Activated CD8-positive, alpha-beta T cell treated with anti-CD3 and anti-CD28 coated beads for 36 hours (primary cell): ENCODE results near the gene TMPRSS12. TPM values are rescaled to one million over a fixed set of nuclear protein-coding genes. Genes with fewer than 3 reads are reported as not detected.
"Not testable (repeated sequence)": the region's sequence is repeated elsewhere in the genome, so short reads cannot be mapped to it uniquely, and the experiment has no call there.

ENCODE experiments used
- ATAC-seq: fragments of 200-7000 bp; cut with Tn5 transposase; one replicate; pipeline ENCODE4 v1.10.0; 2021; ENCODE audit warnings: mild to moderate bottlenecking, moderate library complexity
- CTCF ChIA-PET: fragments of 350-600 bp; sonication (Branson Sonifier 250); formaldehyde crosslinking; loops from one replicate; lab custom pipeline; 2021; ENCODE audit warnings: antibody characterized with exemption; lab: Charles Lee
- POLR2A ChIA-PET: fragments of 350-600 bp; sonication (Branson Sonifier 250); formaldehyde crosslinking; loops from one replicate; lab custom pipeline; 2021; ENCODE audit warnings: antibody characterized with exemption; lab: Charles Lee
- DNase-seq: peaks from one replicate; pipeline ENCODE4 v3.0.0-alpha.2; 2020
- H3K27ac Mint-ChIP-seq: one replicate; pipeline ENCODE4 v1.8.0; 2021; ENCODE audit warnings: mild to moderate bottlenecking, mixed read lengths
- H3K27me3 Mint-ChIP-seq: one replicate; pipeline ENCODE4 v1.8.0; 2021; ENCODE audit warnings: mixed read lengths
- H3K36me3 Mint-ChIP-seq: one replicate; pipeline ENCODE4 v1.8.0; 2021; ENCODE audit warnings: low read depth, mixed read lengths
- H3K4me1 Mint-ChIP-seq: one replicate; pipeline ENCODE4 v1.8.0; 2021; ENCODE audit warnings: low read depth, mixed read lengths
- H3K4me3 Mint-ChIP-seq: one replicate; pipeline ENCODE4 v1.8.0; 2021; ENCODE audit warnings: mild to moderate bottlenecking, moderate library complexity, mixed read lengths
- H3K9me3 Mint-ChIP-seq: one replicate; pipeline ENCODE4 v1.8.0; 2021; ENCODE audit warnings: mixed read lengths
- intact Hi-C: fragments of 100-400 bp; cut with micrococcal nuclease; formaldehyde crosslinking; loops from one replicate; pipeline ENCODE4 v1.10.0; 2022
- total RNA-seq, 2 experiments: library from RNA; stranded (reverse); gene quantifications; one replicate each; pipeline ENCODE4 v1.2.3, GENCODE V29; 2021
- TF ChIP-seq, protein P1 (sequence below): fragments of 200-600 bp; IDR thresholded peaks from one replicate; pipeline ENCODE4 v1.8.0; 2022; ENCODE audit warnings: antibody characterized with exemption, mild to moderate bottlenecking

Gene TMPRSS12
- total RNA-seq, 2 experiments from 2014 or later: not detected

- CTCF ChIA-PET: interaction anchor here (0.9 kb wide), 1 partner anchor 10 kb away, joined by 3 read pairs; no protein-coding TSS in a partner anchor
- ATAC-seq (no peak), DNase-seq (no peak)
- no peak overlapping the region for H3K4me3 Mint-ChIP-seq
- intact Hi-C loops: no loop called here
- no peak overlapping the region for H3K27ac Mint-ChIP-seq
- H3K27me3 Mint-ChIP-seq: no peaks in the 10 kb centered on the region
- H3K9me3 Mint-ChIP-seq: no peaks in the 10 kb centered on the region
- peaks cover 31% of the 10 kb centered on the region for H3K4me1 Mint-ChIP-seq
- POLR2A ChIA-PET: no interaction called here
- TF ChIP-seq, protein P1, sequence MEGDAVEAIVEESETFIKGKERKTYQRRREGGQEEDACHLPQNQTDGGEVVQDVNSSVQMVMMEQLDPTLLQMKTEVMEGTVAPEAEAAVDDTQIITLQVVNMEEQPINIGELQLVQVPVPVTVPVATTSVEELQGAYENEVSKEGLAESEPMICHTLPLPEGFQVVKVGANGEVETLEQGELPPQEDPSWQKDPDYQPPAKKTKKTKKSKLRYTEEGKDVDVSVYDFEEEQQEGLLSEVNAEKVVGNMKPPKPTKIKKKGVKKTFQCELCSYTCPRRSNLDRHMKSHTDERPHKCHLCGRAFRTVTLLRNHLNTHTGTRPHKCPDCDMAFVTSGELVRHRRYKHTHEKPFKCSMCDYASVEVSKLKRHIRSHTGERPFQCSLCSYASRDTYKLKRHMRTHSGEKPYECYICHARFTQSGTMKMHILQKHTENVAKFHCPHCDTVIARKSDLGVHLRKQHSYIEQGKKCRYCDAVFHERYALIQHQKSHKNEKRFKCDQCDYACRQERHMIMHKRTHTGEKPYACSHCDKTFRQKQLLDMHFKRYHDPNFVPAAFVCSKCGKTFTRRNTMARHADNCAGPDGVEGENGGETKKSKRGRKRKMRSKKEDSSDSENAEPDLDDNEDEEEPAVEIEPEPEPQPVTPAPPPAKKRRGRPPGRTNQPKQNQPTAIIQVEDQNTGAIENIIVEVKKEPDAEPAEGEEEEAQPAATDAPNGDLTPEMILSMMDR: no peak
- H3K36me3 Mint-ChIP-seq: no peaks in the 10 kb centered on the region
These were observed 85.1 kb downstream of the TMPRSS12 start for GRCh38 chr12:50927766-50928224.

DNA sequence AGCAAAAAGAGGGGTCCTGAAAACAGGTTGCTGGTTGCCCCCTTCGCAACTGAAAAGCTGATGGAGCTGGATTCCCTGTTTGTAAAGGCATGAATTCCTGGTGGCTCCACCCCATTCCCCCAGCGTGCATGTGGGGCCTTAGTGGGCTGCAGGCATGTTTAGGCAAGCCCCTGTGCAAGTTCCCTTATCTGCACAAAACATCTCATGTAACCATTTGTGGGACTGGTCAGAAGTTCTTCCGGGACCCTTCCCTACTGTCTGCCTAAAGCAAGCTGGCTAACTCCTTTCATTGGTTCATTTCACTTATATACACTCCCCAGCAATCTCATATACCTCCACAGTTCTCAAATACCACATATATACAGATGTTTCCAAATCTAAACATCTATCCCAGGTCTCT is 85.7 kb downstream of the TMPRSS12 start:
- no peaks in the 10 kb centered on the region for H3K9me3 Mint-ChIP-seq
- intact Hi-C loops: no loop called here
- ChIA-PET CTCF (interaction anchor here (0.9 kb wide), 1 partner anchor 10 kb away, joined by 3 read pairs; no protein-coding TSS in a partner anchor), POLR2A (no interaction called here)
- no peak overlapping the region for H3K4me3 Mint-ChIP-seq
- DNase-seq: no peak
- H3K27me3 Mint-ChIP-seq: no peaks in the 10 kb centered on the region
- no peak overlapping the region for H3K27ac Mint-ChIP-seq
- H3K36me3 Mint-ChIP-seq: no peaks in the 10 kb centered on the region
- TF ChIP-seq, protein P1: no peak
- H3K4me1 Mint-ChIP-seq: peaks cover 28% of the 10 kb centered on the region
- no peak for ATAC-seq

DNA sequence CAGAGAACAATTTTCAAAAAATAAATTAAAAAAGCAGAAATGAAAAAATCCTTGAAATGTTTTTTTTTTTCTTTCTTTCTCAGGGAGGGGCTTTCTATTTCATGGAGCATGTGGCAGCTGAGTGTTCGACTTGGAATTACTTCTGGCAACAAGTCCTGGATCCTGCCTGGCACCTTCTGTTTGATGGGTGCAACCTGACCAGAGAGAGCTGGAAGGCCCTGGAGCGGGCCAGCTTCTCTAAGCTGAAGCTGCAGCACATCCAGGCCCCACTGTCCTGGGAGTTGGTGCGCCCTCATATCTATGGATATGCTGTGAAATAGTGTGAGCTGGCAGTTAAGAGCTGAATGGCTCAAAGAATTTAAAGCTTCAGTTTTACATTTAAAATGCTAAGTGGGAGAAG is 87.1 kb downstream of the TMPRSS12 start:
- TF ChIP-seq, protein P1: no peak
- ATAC-seq: no peak
- ChIA-PET POLR2A (no interaction called here), CTCF (no interaction called here)
- Mint-ChIP-seq H3K36me3 (no peaks in the 10 kb centered on the region), H3K27me3 (no peaks in the 10 kb centered on the region), H3K9me3 (no peaks in the 10 kb centered on the region), H3K27ac (no peak overlapping the region), H3K4me1 (peaks cover 14% of the 10 kb centered on the region), H3K4me3 (no peak overlapping the region)
- intact Hi-C loops: no loop called here
- DNase-seq: no peak

DNA sequence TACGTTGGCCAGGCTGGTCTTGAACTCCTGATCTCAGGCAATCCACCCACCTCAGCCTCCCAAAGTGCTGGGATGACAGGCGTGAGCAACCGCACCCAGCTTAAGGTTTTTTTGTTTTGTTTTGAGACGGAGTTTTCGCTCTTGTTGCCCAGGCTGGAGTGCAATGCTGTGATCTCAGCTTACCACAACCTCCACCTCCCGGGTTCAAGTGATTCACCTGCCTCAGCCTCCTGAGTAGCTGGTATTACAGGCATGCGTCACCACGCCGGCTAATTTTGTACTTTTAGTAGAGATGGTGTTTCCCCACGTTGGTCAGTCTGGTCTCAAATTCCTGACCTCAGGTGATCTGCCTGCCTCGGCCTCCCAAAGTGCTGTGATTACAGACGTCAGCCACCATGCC is 87.8 kb downstream of the TMPRSS12 start:
- H3K9me3 Mint-ChIP-seq, intact Hi-C loops, H3K4me1 Mint-ChIP-seq, H3K36me3 Mint-ChIP-seq, ATAC-seq, CTCF ChIA-PET, H3K27me3 Mint-ChIP-seq, H3K4me3 Mint-ChIP-seq, H3K27ac Mint-ChIP-seq: not testable (repeated sequence)
- POLR2A ChIA-PET: interaction anchor here (0.6 kb wide), 1 partner anchor 102 kb away, joined by 3 read pairs; no protein-coding TSS in a partner anchor
- DNase-seq: peak; percentile 16

DNA sequence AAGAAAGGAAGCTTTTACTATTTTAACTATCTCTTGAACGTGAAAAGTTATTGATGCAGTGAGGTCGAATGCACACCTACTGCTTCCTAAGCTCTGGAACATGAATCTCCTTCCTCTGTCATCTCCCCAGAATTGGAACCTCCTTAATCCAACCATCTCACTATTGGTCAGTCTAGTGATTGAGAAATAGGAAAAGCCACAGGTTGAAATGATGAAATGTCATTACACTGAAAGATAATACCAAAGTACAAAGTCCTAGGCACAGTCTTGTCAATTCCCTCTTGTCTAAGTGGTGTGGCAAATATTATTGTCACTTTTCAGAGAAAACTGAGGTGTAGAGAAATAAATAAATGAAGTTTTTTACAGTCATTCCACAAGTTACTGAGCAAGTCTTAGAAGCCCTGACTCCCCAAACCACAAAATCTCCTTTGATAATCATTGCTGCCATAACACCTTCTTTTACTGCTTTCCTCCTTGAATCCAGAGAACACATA is 90.1 kb downstream of the TMPRSS12 start:
- CTCF ChIA-PET: no interaction called here
- Mint-ChIP-seq H3K27ac (no peak overlapping the region), H3K27me3 (no peaks in the 10 kb centered on the region), H3K36me3 (peaks cover 2% of the 10 kb centered on the region), H3K4me1 (no peaks in the 10 kb centered on the region), H3K9me3 (peaks cover 6% of the 10 kb centered on the region), H3K4me3 (no peak overlapping the region)
- intact Hi-C loops: no loop called here
- ATAC-seq (no peak), DNase-seq (no peak)
- TF ChIP-seq, protein P1: no peak
- POLR2A ChIA-PET: no interaction called here
